Measurements from ENCODE around the gene TANGO6. TPM values are rescaled to one million over a fixed set of nuclear protein-coding genes. Genes with fewer than 3 reads are reported as not detected.

TANGO6 gene
- total RNA-seq, 2 experiments from 2014 or later: 17.1 to 18.1 TPM

GRCh38 chr16:68844211-68844564 is 857 bp downstream of the TANGO6 start:
- Mint-ChIP-seq H3K36me3 (ENCODE audit: low read depth) (peaks cover 6% of the 10 kb centered on the region), H3K27me3 (no peaks in the 10 kb centered on the region), H3K4me1 (ENCODE audit: low read depth) (peaks cover 31% of the 10 kb centered on the region), H3K27ac (peak overlapping the region; percentile 60), H3K4me3 (peak overlapping the region; percentile 94), H3K9me3 (no peaks in the 10 kb centered on the region)
- CTCF ChIA-PET: interaction anchor here (0.7 to 1.4 kb wide), 3 partner anchors 285 to 315 kb away, joined by 3 read pairs; no protein-coding TSS in a partner anchor
- no peaks in the 10 kb centered on the region for H3K36me3 ChIP-seq (ENCODE audit: insufficient read depth, low read length)
- no peak overlapping the region for H3K27ac ChIP-seq (ENCODE audit: low read depth in 1 of 2, low read length in 2 of 2)
- DNase-seq: no peak
- H3K4me3 ChIP-seq (ENCODE audit: low read length): peak overlapping the region; percentile 82
- peaks cover 28% of the 10 kb centered on the region for H3K4me1 ChIP-seq (ENCODE audit: insufficient read depth, low read length)
- intact Hi-C loops (cut with DNase I, micrococcal nuclease): loop anchor here in 1 of 2 experiments (5.0 kb wide), 3 partner anchors 463 to 602 kb away; partner anchors contain the start of gene TERF2
- no peaks in the 10 kb centered on the region for H3K9me3 ChIP-seq (ENCODE audit: control insufficient read depth in 1 of 2, insufficient read depth in 1 of 2, low read length in 2 of 2)
- ATAC-seq (ENCODE audit: poor library complexity): no peak
- H3K27me3 ChIP-seq (ENCODE audit: control insufficient read depth in 1 of 2, insufficient read depth in 2 of 2, low read length in 2 of 2): no peaks in the 10 kb centered on the region
- POLR2A ChIA-PET: interaction anchor here (0.9 to 1.9 kb wide), 2 partner anchors 287 to 344 kb away, joined by 3 to 6 read pairs; no protein-coding TSS in a partner anchor
- TF ChIP-seq CTCF (IDR thresholded peaks at IDR 0.05): no peak

GRCh38 chr16:68848786-68849185 is 5.5 kb downstream of the TANGO6 start:
- intact Hi-C loops (cut with DNase I, micrococcal nuclease): no loop called here
- no peak for ATAC-seq (ENCODE audit: poor library complexity)

GRCh38 chr16:68850481-68850880 is 7.2 kb downstream of the TANGO6 start:
- H3K4me1 ChIP-seq (ENCODE audit: insufficient read depth, low read length): peaks cover 15% of the 10 kb centered on the region
- H3K27me3 Mint-ChIP-seq: no peaks in the 10 kb centered on the region
- peaks cover 10% of the 10 kb centered on the region for H3K36me3 Mint-ChIP-seq (ENCODE audit: low read depth)
- H3K9me3 ChIP-seq (ENCODE audit: control insufficient read depth in 1 of 2, insufficient read depth in 1 of 2, low read length in 2 of 2): no peaks in the 10 kb centered on the region
- H3K27me3 ChIP-seq (ENCODE audit: control insufficient read depth in 1 of 2, insufficient read depth in 2 of 2, low read length in 2 of 2): no peaks in the 10 kb centered on the region
- intact Hi-C loops (cut with DNase I, micrococcal nuclease): no loop called here
- DNase-seq (no peak), ATAC-seq (ENCODE audit: poor library complexity) (no peak)
- no peaks in the 10 kb centered on the region for H3K9me3 Mint-ChIP-seq
- no peak overlapping the region for H3K4me3 Mint-ChIP-seq
- H3K36me3 ChIP-seq (ENCODE audit: insufficient read depth, low read length): peaks cover 4% of the 10 kb centered on the region
- ChIA-PET POLR2A (no interaction called here), CTCF (no interaction called here)
- no peak for TF ChIP-seq CTCF (IDR thresholded peaks at IDR 0.05)
- H3K27ac Mint-ChIP-seq: no peak overlapping the region
- no peak overlapping the region for H3K4me3 ChIP-seq (ENCODE audit: low read length)
- H3K4me1 Mint-ChIP-seq (ENCODE audit: low read depth): peaks cover 33% of the 10 kb centered on the region
- H3K27ac ChIP-seq (ENCODE audit: low read depth in 1 of 2, low read length in 2 of 2): no peak overlapping the region

More at GRCh38 chr16:68848786-68849185, 5.5 kb downstream of the TANGO6 start:
- Histone ChIP-seq H3K9me3 (ENCODE audit: control insufficient read depth in 1 of 2, insufficient read depth in 1 of 2, low read length in 2 of 2) (no peaks in the 10 kb centered on the region), H3K27ac (ENCODE audit: low read depth in 1 of 2, low read length in 2 of 2) (no peak overlapping the region), H3K4me1 (ENCODE audit: insufficient read depth, low read length) (peaks cover 24% of the 10 kb centered on the region), H3K4me3 (ENCODE audit: low read length) (no peak overlapping the region), H3K27me3 (ENCODE audit: control insufficient read depth in 1 of 2, insufficient read depth in 2 of 2, low read length in 2 of 2) (no peaks in the 10 kb centered on the region), H3K36me3 (ENCODE audit: insufficient read depth, low read length) (peaks cover 4% of the 10 kb centered on the region)
- Mint-ChIP-seq H3K9me3 (no peaks in the 10 kb centered on the region), H3K4me3 (no peak overlapping the region), H3K27me3 (no peaks in the 10 kb centered on the region), H3K36me3 (ENCODE audit: low read depth) (peaks cover 10% of the 10 kb centered on the region), H3K27ac (no peak overlapping the region), H3K4me1 (ENCODE audit: low read depth) (peaks cover 38% of the 10 kb centered on the region)
- ChIA-PET CTCF (no interaction called here), POLR2A (no interaction called here)
- no peak for TF ChIP-seq CTCF (IDR thresholded peaks at IDR 0.05)
- no peak for DNase-seq
